Fibroblast of upper back skin (primary cell): ENCODE results near the gene HORMAD2.
"Not testable (repeated sequence)": the region's sequence is repeated elsewhere in the genome, so short reads cannot be mapped to it uniquely, and the experiment has no call there.

Source experiments
- DNase-seq: peaks from one replicate; pipeline ENCODE4 v3.0.0-alpha.2; 2013

The HORMAD2 gene

GRCh38 chr22:30214703-30215407, 134.6 kb downstream of the HORMAD2 start:
- DNase-seq, result no peak

DNA sequence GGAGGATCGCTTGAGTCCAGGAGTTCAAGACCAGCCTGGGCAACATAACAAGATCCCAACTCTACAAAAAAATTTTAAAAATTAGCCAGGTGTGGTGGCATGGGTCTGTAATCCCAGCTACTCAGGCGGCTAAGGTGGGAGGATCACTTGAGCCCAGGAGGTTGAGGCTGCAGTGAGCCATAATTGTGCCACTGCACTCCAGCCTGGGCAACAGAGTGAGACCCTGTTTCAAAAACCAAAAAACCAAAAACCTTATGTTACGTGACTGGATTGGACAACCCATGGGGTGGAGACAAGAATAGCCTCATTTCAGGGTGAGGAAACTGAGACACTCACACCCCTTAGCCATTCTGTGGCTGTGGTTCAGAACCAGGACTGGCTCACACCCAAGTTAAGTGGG, 136.0 kb downstream of the HORMAD2 start:
- not testable (repeated sequence) for DNase-seq

GRCh38 chr22:30216710-30217109, 136.4 kb downstream of the HORMAD2 start:
- DNase-seq, result no peak

DNA sequence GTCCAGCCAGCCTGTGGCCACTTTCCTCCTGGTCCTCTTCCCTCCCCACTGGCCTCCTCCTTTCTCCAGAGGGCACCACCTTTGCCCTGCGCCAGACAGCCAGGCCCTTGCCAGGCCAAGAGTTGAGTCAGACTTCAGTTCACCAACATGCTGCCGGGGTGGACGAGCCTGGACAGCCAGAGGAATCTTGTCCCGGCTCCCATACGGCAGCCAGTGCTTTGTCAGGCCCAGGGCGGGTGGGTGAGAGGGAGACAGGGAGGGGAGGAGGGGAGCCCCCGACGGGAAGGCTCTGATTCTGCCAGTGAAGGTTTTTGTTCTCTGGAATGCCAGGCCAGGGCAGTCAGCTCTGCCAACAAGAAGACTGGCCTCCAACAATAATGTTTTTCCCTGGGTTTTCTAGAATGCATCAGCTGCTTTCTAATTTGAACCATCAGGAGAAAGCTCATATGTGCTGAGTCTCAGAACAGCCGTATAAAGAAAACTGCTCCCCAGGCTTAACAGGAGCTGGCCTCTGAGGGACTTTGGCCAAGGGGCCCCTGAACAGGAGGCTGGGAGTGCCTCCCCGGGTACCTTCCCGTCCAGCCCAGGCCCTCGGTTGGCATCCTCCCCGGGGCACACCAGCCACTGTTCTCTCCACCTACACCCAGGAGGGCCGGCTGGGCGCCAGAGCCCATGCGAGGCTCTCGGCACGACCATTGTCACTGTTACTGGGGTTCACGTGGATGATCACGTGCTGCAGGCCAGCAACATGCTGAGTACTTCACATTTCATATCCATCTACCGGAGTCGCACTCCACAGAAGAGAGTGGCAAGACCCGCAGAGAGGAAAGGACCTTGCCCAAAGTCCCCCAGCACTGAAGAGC, 137.7 kb downstream of the HORMAD2 start:
- no peak for DNase-seq

- DNase-seq, result no peak
Observed at GRCh38 chr22:30219049-30219654, 138.9 kb downstream of the HORMAD2 start.

DNA sequence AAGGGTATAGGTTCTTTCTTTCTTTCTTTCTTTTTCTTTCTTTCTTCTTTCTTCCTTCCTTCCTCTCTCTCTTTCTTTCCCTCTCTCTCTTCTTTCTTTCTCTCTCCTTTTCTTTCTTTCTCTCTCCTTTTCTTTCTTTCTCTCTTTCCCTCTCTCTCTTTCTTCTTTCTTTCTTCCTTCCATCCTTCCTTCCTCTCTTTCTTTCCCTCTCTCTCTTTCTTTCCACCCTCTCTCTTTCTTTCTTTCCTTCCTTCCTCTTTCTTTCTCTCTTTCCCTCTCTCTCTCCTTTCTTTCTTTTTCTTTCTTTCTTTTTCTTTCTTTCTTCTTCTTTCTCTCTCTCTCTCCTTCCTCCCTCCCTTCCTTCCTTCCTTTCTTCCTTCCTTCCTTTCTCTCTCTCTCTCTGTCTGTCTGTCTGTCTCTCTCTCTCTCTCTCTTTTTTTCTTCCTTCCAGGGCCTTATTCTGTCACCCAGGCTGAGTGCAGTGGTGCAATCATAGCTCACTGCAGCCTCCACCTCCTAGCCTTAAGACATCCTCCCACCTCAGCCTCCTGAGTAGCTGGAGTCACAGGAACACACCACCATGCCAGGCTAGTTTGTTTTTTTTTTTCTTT, 139.5 kb downstream of the HORMAD2 start:
- DNase-seq, result no peak

DNA sequence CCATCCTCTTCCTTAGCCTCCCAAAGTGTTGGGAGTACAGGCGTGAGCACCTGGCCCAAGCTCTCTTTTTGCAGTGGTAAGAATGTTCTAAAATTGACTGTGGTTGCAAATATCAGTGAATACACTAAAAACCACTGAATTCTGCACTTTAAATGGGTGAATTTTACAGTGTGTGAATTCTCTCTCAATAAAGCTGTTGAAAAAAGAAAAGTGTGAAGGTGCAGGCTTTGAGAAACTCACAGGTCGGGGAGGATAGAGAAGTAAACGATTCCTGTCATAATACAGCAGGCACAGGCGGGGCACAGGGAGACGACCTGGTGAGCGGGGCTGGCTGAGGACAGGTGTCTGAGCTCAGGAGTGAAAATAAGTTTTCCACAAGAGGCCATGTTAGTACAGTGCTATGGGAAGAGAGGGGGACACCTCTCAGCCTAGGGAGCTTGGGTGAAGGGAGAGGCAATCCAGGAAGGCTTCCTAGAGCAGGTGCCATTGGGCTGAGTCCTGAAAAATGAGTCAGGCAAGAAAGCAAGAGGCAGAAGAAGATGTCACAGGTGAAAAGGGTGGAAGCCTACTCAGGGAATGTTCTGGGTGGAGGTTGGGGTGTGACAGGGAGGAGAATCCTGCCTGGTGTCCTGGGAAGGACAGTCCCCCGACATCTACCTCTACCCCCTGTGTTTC, 140.2 kb downstream of the HORMAD2 start:
- no peak for DNase-seq

- no peak for DNase-seq
Observed at GRCh38 chr22:30221121-30221992, 141.1 kb downstream of the HORMAD2 start.

DNA sequence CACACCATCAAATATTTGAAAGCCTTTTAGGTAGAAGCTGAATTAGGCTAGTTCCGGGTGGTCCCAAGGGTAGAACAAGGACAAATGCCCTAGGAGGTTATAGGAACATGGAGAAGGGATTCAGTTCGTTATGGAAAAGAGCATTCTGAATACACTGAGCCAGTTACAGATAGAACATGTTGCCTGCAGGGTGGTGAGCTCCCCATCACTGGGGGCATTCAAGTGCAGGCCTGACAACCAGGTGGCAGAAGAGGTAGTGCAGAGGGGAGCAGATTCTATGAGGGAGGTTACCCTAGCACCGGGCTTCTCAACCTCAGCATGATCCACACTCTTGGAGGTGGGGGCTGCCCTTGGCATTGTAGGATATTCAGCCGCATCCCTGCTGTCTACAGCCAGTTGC, 142.1 kb downstream of the HORMAD2 start:
- no peak for DNase-seq

- no peak for DNase-seq
Observed at GRCh38 chr22:30223303-30223702, 143.0 kb downstream of the HORMAD2 start.

DNA sequence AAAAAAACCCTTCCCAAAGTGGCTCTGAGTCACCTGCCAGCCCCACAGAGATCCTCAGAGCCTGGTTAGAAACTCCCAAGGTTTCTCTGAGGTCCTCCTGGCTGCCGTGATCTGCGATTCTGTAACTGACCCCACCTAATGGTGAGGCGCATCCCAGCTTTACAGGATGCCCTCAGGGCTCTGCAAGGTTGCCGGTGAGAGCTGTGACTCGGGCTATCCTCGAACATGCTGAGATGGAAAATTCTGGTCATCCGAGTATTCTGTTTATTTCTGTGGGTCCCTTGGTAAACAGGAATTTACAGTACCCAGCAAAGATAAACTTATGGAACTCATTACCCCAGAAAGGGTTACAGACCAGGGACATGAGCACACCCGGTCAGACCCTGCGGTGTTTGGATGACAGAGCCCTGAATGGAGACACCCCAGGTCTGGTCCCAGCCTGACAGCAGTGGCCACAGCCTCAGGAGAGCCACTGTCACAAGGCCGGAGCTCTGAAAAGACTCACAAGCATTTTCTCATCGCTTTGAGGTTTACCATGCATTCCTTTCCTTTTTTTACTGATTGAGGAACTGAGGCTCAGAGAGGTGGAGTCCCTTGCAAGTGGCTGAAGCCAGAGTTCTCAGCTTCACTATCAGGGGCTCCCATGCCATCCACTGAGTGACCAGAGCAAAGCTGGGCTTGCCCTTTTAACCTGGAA, 144.0 kb downstream of the HORMAD2 start:
- DNase-seq, result no peak

DNA sequence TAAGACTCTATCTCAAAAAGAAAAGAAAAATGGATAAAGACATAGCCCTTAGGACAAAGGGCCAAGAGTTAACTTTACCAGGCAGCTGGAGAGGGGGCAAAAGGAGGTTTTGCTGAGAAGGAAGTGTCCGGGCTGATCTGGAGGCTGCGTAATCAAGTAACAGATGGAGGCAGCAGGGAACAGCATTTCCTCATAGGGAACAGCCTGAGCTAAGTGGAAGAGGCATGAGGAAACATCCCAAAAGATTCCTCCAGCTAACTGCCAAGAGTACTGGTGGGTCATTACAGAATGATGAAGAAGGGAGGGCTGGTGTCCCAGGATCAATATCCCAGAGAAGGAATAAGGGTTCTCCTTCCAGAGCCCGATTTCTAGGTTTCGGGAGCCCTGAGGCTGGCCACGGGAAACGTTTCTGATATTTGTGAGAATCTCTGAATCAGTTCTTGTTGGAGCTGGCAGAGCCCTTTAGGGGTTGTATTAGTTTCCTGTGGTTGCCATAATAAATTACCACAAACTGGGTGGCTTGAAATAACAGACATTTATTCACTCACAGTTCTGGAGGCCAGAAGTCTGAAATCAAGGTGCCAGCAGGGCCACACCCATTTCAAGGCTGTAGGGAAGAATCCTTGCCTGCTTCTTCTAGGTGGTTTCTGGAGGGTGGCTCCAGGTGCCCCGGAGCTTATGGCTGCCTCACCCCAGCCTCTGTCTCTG, 145.1 kb downstream of the HORMAD2 start:
- no peak for DNase-seq

- DNase-seq, result no peak
Observed at GRCh38 chr22:30226192-30226832, 146.0 kb downstream of the HORMAD2 start.
